Renal cortical epithelial cell (primary cell): ENCODE measurements around the gene GREB1L. TPM values are rescaled to one million over a fixed set of nuclear protein-coding genes. Genes with fewer than 3 reads are reported as not detected.
A peak's percentile ranks its signal among the peaks of the same experiment; 100 is the strongest.
"Not testable (repeated sequence)": the region's sequence is repeated elsewhere in the genome, so short reads cannot be mapped to it uniquely, and the experiment has no call there.

Experiments used
- DNase-seq: peaks from one replicate; pipeline ENCODE4 v3.0.0-alpha.2; 2011; ENCODE audit warnings: low read depth
- total RNA-seq: library from RNA; depleted of rRNA; stranded (reverse); fragments of >200 nt; gene quantifications from 2 replicates; pipeline ENCODE4 v1.2.3, GENCODE V29; 2014

The GREB1L gene
- total RNA-seq, 1 donor from 2014 or later, result 7.5 TPM

DNA sequence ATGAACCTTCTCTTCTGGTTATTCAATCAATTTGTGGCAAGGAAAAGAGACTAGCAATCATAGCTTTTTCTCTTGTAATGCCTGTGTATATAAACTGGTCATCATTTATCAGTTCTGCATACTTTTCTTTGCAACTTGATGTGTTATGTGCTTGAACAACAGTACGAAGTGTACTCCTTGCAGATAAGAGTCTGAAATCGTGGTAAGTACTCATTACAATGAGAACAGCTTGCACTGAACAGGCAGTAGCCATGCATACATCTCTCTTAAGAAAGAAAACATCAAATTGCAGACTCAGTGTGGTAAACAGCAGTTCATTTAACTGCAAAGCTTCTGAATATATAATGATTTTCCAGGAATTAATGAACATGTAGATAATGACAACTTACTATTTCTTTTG, 64.3 kb downstream of the GREB1L start:
- no peak for DNase-seq

DNA sequence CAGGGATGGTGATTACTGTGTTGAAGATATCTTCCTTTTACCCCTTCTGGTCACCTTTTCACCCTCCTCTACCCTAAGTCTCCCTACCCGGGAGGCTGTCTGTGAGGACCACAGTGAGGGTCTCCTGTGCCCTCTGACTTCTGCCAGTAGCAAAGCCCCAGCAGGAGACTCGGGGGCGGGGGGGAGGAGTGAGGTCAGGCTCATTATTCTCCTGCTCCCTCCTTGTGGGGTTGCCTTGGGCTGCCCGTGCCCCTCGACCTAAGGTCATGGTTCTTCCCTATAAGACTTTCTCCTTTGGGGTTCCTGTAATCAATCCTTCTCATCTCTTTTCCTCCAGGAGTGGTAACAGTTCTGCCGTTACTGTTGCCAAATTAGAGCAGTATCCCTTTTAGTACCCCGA, 65.5 kb downstream of the GREB1L start:
- DNase-seq, result no peak

GRCh38 chr18:21309248-21309647, 67.2 kb downstream of the GREB1L start:
- no peak for DNase-seq

GRCh38 chr18:21311980-21312379, 69.9 kb downstream of the GREB1L start:
- DNase-seq, result not testable (repeated sequence)

- DNase-seq, result no peak
Measured at GRCh38 chr18:21313576-21313975, 71.5 kb downstream of the GREB1L start.

- DNase-seq, result peak; percentile 28
Measured at GRCh38 chr18:21314724-21315123, 72.7 kb downstream of the GREB1L start.

DNA sequence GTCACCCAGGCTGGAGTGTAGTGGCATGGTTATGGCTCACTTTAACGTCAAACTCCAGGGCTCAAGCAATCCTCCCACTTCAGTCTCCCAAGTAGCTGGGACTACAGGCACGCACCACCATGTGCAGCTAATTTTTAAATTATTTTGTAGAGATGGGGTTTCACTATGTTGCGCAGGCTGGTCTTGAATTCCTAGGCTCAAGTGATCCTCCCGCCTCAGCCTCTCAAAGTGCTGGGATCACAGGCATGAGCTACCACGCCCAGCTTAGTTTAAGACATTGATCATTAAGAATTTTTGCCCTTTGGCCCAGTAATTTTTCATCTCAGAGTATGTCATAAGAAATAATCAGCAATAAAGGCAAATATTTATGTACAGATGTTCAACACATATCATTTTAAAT, 73.1 kb downstream of the GREB1L start:
- DNase-seq, result not testable (repeated sequence)

DNA sequence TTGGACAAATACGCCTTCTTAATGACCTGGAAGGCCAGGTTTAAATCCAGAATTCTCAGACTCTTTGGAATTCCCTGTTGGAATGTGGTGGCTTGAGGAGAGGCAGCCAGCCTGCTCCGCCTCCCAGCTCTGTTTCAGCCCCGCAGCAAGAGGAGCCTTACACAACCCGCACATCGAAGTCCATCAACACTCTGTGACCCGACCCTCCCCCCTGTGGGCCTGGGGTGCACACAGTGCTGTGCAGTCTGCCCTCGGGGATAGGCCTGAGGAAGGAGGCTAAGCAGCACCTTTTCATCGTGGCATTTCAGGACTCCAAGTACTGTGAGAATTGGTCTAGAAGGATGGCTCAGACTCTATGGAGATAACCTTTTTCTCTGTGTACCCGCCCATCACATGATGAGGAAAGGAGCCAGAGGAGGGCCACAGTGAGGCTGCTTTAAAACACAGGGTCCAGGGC, 73.7 kb downstream of the GREB1L start:
- DNase-seq, result peak; percentile 44

- DNase-seq, result no peak
Measured at GRCh38 chr18:21316296-21316695, 74.3 kb downstream of the GREB1L start.

DNA sequence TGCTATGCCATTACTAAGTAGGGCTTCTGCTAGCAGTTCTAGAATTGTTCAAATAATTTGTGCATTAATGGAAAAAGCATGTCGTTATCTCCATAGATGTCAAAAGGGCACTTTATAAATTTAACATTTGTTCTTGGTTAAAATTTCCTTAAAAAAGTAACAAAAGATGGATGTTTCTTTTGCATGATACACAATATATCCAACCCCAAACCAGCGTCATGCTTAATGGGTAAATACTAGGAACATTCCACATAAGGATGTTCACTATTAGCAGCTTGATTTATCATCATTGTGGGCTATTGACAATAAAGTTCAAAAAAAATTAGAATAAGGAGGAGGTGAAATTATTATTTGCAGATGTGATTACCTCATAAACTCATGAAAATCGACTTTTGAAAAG, 79.7 kb downstream of the GREB1L start:
- DNase-seq, result no peak

- DNase-seq, result peak; percentile 22
Measured at GRCh38 chr18:21327101-21327500, 85.1 kb downstream of the GREB1L start.

- DNase-seq, result peak; percentile 84
Measured at GRCh38 chr18:21330122-21330701, 88.2 kb downstream of the GREB1L start.

DNA sequence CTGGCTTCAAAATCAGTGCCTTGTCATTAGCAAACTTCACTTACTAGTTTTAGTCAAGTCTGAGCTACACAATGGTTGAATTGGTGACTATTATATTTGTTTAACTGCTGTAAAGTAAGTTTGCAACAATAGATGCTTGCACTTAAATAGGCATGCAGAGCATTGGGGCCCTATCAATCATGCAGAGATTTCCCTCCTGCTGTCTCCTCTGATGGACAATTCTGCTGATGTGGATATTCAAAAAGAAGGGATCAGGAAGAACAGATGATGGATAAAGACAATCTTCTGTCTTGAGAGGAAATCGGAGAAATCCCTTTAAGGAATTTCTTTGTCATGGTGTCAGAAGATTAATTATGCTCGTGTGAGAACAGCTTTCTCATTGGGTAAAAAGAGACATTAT, 89.0 kb downstream of the GREB1L start:
- DNase-seq, result no peak

DNA sequence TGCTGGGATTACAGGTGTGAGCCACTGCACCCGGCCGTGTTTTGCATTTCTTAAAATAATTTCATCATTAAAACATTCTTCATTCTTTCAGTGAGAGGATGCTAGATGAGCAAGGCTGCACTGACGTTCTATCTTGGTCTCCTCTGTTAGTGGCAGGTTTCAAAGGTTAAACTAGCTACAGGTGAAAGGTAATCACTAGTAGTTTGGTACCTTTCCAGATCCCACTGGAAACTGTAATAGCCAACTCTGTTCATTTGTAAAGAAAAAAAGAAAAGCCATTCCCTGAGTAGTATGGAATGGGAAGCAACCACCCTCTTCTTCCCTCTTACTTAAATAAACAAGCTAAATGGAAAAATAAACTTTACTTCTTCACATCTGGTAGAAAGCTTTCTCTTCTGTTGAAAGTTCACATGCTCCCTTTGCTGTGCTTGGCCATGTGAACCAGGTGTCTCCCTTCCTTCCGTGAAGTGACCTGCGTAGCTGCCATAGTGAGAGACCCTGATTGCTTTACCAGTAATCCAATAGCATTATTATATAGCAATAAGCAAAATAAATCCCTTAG, 94.0 kb downstream of the GREB1L start:
- DNase-seq, result no peak

DNA sequence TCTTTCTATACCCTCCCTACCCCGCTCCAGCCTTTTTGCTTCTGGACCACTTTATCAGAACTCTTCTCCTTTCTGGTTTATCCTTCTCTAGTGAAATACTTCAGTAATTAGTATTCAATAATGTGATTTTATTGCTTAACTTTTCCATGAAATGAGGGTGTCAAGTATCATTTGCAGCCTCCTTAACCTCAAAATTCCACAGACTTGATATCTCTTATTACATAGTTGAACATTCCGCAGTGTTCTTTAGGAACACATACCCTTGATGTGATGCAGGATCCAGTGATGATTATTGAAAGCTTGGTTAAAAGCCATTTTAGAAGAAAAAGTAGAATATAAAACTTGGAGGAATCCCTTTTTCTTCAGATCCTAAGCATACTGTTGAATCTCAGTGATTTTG, 94.8 kb downstream of the GREB1L start:
- no peak for DNase-seq

- DNase-seq, result no peak
Measured at GRCh38 chr18:21341141-21341540, 99.1 kb downstream of the GREB1L start.

GRCh38 chr18:21342372-21342771, 100.3 kb downstream of the GREB1L start:
- DNase-seq, result no peak

DNA sequence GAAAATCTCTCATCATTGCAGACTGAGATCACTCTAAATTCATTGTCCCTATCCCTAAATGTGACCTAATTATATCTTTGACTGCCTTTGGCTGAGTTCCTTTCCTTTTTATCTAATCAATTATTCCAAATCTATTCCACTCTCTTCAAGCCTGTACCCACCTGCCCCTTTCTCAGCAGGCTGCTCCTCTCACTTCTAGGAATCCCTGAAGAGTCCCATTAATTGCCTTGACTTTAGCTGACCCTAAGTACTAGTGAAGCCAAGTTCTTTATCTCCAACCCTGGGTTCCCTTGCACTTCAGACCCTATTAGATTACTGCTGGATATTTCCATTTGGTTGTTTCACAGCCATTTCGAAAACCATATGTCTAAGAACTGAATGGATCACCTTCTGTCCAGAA, 102.8 kb downstream of the GREB1L start:
- no peak for DNase-seq

DNA sequence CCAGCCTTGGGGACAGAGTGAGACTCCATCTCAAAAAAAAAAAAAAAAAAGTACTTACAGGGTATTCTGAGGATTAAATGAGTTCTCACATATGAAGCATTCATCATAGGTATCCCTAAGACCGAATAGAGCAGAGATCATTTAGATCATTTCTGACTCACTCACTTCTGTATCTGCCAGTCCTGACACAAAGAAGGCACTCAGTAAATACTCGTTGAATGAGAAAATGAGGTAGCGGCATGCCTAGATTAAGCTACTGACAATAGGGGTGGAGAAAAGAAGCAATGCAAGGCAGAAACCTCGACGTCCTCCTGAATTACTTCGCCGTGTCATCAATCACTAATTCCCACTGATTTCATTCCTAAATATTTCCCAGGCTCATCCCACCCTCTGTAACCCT, 103.8 kb downstream of the GREB1L start:
- DNase-seq, result no peak

DNA sequence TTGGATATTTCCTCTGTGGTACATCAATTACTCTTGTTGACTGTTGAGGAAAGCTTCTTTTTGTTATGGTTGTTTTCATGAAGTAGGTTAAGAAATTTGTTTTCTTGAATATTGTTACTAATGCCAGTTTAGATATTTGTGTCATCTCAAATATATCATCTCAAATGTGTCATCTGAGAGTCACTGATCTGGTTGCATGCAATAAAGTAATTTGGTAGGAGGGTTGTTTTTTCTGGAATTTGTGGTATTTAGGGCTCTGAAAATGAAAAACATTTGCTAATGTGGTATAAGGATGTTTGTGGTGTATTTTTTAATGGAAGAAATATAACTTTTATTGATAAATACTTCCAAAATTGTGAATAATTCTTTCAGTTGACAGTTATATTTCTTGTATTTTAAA, 117.7 kb downstream of the GREB1L start:
- no peak for DNase-seq

DNA sequence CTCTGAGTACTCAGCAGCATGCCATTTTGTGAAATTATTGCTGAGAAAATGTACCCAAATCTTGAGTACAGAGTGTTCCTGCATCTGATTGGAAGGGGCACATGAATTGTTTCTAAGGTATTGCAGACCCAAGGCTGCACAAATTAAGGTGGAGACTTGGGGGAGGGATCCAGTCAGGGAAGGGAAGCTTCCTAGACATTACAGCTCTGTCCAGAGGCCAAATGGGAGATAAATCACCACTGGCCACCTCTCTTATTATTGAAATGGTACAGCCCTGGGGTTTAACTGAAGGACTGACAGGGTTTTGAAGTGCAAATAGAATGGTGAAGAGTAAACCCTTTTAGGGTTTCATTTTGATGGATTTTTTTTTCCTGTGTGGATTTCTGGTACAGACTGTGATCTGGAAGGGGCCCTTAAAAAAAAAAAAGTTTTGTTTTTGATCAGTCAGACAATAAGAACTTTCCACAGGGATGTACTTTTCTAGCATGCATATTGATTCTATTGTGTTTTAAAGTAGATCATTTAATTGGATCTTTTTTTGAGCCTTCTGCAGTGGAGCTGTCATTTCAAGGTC, 119.4 kb downstream of the GREB1L start:
- no peak for DNase-seq

GRCh38 chr18:21362831-21363230, 120.8 kb downstream of the GREB1L start:
- no peak for DNase-seq

GRCh38 chr18:21363348-21363747, 121.3 kb downstream of the GREB1L start:
- DNase-seq, result no peak

DNA sequence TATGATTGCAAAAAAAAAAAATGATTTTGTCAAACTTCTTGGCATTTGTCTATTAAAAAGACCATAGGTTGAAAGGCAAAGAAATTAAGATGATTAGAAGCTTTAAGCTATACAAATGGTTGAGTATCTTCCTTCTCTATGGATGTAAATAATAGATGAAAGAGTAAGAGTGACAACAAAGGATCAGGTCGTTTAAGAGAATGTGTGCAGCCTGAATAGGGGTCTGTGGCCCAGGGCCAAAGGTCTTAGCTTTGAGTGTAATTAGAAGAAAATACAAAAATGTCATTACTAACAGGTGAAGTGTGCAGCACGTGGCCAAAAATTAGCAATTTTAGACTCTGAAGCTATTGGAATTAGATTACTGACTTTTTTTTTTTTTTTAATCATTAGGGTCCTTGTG, 122.4 kb downstream of the GREB1L start:
- DNase-seq, result no peak
